GM12801 (cell line): ENCODE data around the gene SCGB1D4.

Experiments
- CTCF ChIP-seq: IDR thresholded peaks from one replicate; pipeline ENCODE4 v1.5.1; 2011; ENCODE audit warnings: control low read depth; ENCODE audit not compliant: insufficient read length; ENCODE audit errors: extremely low read depth

The SCGB1D4 gene

GRCh38 chr11:62298975-62299374 lies at the start of gene SCGB1D4:
Gene SCGB1D4 (minus strand): TSS chr11:62299075. CDS start chr11:62299010, 65 bp downstream.
- TF ChIP-seq CTCF, result no peak

GRCh38 chr11:62345861-62346260 lies 47.0 kb upstream of the SCGB1D4 start:
- TF ChIP-seq CTCF, result no peak

- no peak for TF ChIP-seq CTCF
Measured at GRCh38 chr11:62344210-62344609, 45.3 kb upstream of the SCGB1D4 start.

GRCh38 chr11:62341588-62341987 lies 42.7 kb upstream of the SCGB1D4 start:
- TF ChIP-seq CTCF, result no peak

GRCh38 chr11:62340269-62340901 lies 41.5 kb upstream of the SCGB1D4 start:
- TF ChIP-seq CTCF, result no peak

GRCh38 chr11:62338218-62338617 lies 39.3 kb upstream of the SCGB1D4 start:
- no peak for TF ChIP-seq CTCF

- no peak for TF ChIP-seq CTCF
Measured at GRCh38 chr11:62337303-62338181, 38.7 kb upstream of the SCGB1D4 start, which contains the start of gene ASRGL1. Gene ASRGL1 (plus strand): TSS chr11:62337448. CDS start chr11:62337978, 530 bp downstream.
